NB4 (cell line): Measurements from ENCODE around the gene ARHGDIB.

Source experiments
- DNase-seq: peaks from one replicate; pipeline ENCODE4 v3.0.0; 2010; ENCODE audit warnings: low read depth
- H3K4me3 ChIP-seq: one replicate; pipeline ENCODE4 v1.5.1; 2011; ENCODE audit warnings: mild to moderate bottlenecking, low read depth, low read length, moderate library complexity
- CTCF ChIP-seq: IDR thresholded peaks from one replicate; pipeline ENCODE4 v1.5.1; 2012; ENCODE audit warnings: low read depth, low read length
- MAX ChIP-seq: IDR thresholded peaks from 2 replicates; pipeline ENCODE4 v1.6.1; 2011; ENCODE audit warnings: low read depth, low read length
- MYC ChIP-seq: IDR thresholded peaks from 2 replicates; pipeline ENCODE4 v1.6.1; 2011; ENCODE audit warnings: low read depth, low read length
- POLR2A ChIP-seq: IDR thresholded peaks from 2 replicates; pipeline ENCODE4 v1.6.1; 2011; ENCODE audit warnings: mild to moderate bottlenecking; ENCODE audit not compliant: insufficient read length; ENCODE audit errors: extremely low read depth

ARHGDIB gene

GRCh38 chr12:14991069-14991468 is 29.7 kb upstream of the ARHGDIB start:
- DNase-seq, result no peak
- TF ChIP-seq POLR2A (no peak), MYC (no peak), CTCF (no peak), MAX (no peak)
- no peak overlapping the region for H3K4me3 ChIP-seq

DNA sequence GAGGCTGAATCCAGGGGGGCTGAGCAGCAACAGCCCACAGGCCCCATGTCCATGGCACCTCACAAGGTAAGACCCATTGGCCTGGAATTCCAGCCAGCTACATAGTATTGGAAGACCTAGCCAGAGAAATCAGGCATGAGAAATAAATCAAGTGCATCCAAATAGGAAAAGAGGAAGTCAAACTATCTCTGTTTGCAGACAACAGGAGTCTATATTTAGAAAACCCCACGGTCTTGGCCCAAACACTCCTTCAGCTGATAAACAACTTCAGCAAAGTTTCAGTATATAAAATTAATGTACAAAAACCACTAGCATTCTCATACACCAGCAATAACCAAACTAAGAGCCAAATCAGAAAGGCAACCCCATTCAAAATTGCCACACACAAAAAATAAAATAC is 28.4 kb upstream of the ARHGDIB start:
- DNase-seq, result no peak
- no peak overlapping the region for H3K4me3 ChIP-seq
- no peak for TF ChIP-seq MAX
- no peak for TF ChIP-seq CTCF
- TF ChIP-seq POLR2A, result no peak
- no peak for TF ChIP-seq MYC

DNA sequence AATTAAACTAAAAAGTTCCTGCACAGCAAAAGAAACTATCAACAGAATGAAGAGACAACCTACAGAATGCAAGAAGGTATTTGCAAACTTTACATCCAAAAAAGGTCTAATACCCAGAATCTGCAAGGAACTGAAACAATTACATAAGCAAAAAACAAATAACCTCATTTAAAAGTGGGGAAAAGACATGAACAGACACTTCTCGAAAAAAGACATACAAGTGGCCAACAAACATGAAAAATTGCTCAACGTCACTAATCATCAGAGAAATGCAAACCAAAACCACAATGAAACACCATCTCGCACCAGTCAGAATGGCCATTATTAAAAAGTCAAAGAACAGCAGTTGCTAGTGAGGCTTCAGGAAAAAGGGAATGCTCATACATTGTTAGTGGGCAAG is 26.6 kb upstream of the ARHGDIB start:
- H3K4me3 ChIP-seq, result no peak overlapping the region
- TF ChIP-seq POLR2A (no peak), MYC (no peak), MAX (no peak), CTCF (no peak)
- no peak for DNase-seq

GRCh38 chr12:14986449-14986848 is 25.0 kb upstream of the ARHGDIB start:
- TF ChIP-seq CTCF (no peak), MYC (no peak), POLR2A (no peak), MAX (no peak)
- no peak overlapping the region for H3K4me3 ChIP-seq
- DNase-seq, result no peak

DNA sequence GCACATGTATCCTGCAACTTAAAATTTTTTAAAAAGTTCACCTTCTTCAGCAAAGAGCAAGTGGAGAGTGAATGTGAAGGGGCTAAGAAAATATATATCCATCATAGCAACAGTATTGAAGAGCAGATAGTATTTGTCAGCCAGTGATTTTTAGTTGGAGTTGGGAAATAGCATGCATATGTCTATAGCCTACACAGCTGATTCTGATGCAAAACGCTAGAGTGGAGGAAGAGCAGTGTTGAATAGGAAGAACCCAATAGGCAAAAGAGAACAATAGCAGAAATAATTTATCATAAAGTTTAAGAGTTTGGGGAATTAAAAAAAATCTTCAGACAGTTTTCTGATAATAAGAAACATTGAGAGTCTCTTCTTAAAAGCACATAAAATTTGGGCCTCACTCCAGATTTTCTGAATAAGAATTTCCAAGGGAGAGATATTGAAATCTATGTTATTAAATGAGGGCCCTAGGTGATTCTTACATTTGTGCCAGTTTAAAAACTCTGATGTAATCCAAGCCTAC is 23.4 kb upstream of the ARHGDIB start:
- no peak for DNase-seq
- no peak overlapping the region for H3K4me3 ChIP-seq
- TF ChIP-seq POLR2A (no peak), CTCF (no peak)

DNA sequence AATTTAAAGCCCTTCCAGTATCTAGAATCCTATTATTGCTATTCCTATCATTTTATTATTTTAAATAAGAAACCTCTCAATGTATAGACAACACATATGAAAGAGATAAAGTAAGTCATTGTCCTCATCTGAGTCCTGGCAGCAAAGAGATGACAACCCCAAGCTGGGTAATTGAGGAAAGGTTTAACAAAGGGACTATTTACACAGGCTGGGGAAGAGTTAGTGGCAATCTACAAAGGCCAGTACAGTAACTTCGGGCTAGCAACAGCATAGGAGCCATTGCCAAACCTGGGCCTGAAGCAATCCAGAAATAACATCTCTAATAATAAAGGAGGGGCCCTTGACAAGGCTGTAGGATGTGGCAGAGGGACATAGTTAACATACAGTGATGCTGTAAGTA is 22.6 kb upstream of the ARHGDIB start:
- TF ChIP-seq MAX, result no peak
- TF ChIP-seq POLR2A, result no peak
- TF ChIP-seq MYC, result no peak
- no peak for TF ChIP-seq CTCF
- no peak overlapping the region for H3K4me3 ChIP-seq
- no peak for DNase-seq
